GM18517 (cell line): ENCODE data around the gene CDC27.
A peak's percentile ranks its signal among the peaks of the same experiment; 100 is the strongest.
"Not testable (repeated sequence)": the region's sequence is repeated elsewhere in the genome, so short reads cannot be mapped to it uniquely, and the experiment has no call there.

Source experiments
- ATAC-seq: cut with Tn5 transposase; IDR thresholded peaks from one replicate; pipeline ENCODE4 v1.9.1; 2021; ENCODE audit warnings: mild to moderate bottlenecking, moderate library complexity; ENCODE audit not compliant: unreplicated experiment

CDC27 gene

GRCh38 chr17:47159315-47159714, 29.8 kb downstream of the CDC27 start:
- no peak for ATAC-seq

- no peak for ATAC-seq
These were observed 43.7 kb downstream of the CDC27 start for GRCh38 chr17:47145351-47145750.

- no peak for ATAC-seq
These were observed 53.9 kb downstream of the CDC27 start for GRCh38 chr17:47135235-47135634.

- not testable (repeated sequence) for ATAC-seq
These were observed 54.7 kb downstream of the CDC27 start for GRCh38 chr17:47134354-47134753.

GRCh38 chr17:47131761-47132160, 57.3 kb downstream of the CDC27 start:
- ATAC-seq, result no peak

- ATAC-seq, result not testable (repeated sequence)
These were observed 62.3 kb downstream of the CDC27 start for GRCh38 chr17:47126835-47127234.

GRCh38 chr17:47123262-47123661, 65.8 kb downstream of the CDC27 start:
- not testable (repeated sequence) for ATAC-seq

- no peak for ATAC-seq
These were observed 68.5 kb downstream of the CDC27 start for GRCh38 chr17:47120521-47121095.

- no peak for ATAC-seq
These were observed 69.2 kb downstream of the CDC27 start for GRCh38 chr17:47119746-47120520.

GRCh38 chr17:47117386-47117785, 71.7 kb downstream of the CDC27 start:
- no peak for ATAC-seq

GRCh38 chr17:47106130-47106529, 83.0 kb downstream of the CDC27 start:
- no peak for ATAC-seq

GRCh38 chr17:47105246-47105645, 83.8 kb downstream of the CDC27 start:
- ATAC-seq, result not testable (repeated sequence)

GRCh38 chr17:47102914-47103313, 86.2 kb downstream of the CDC27 start:
- ATAC-seq, result no peak

- peak; percentile 95 for ATAC-seq
These were observed 88.9 kb downstream of the CDC27 start for GRCh38 chr17:47099987-47100711.

GRCh38 chr17:47099451-47099986, 89.6 kb downstream of the CDC27 start:
- peak; percentile 21 for ATAC-seq

GRCh38 chr17:47096343-47096742, 92.8 kb downstream of the CDC27 start:
- no peak for ATAC-seq

GRCh38 chr17:47095268-47095667, 93.8 kb downstream of the CDC27 start:
- no peak for ATAC-seq

GRCh38 chr17:47087093-47087492, 102.0 kb downstream of the CDC27 start:
- ATAC-seq, result no peak

- ATAC-seq, result no peak
These were observed 103.4 kb downstream of the CDC27 start for GRCh38 chr17:47085736-47086135.

GRCh38 chr17:47078801-47079200, 110.3 kb downstream of the CDC27 start:
- ATAC-seq, result no peak

GRCh38 chr17:47077576-47077975, 111.5 kb downstream of the CDC27 start:
- ATAC-seq, result no peak

- no peak for ATAC-seq
These were observed 112.9 kb downstream of the CDC27 start for GRCh38 chr17:47076171-47076570.
